Activated CD4-positive, alpha-beta memory T cell treated with anti-CD3 and anti-CD28 coated beads for 36 hours (primary cell): ENCODE measurements around the gene MSTN. TPM values are rescaled to one million over a fixed set of nuclear protein-coding genes. Genes with fewer than 3 reads are reported as not detected.

Source experiments
- CTCF ChIA-PET: fragments of 350-600 bp; sonication (Branson Sonifier 250); formaldehyde crosslinking; loops from one replicate; lab custom pipeline; 2021; ENCODE audit warnings: antibody characterized with exemption, inconsistent platforms; lab: Charles Lee
- POLR2A ChIA-PET: fragments of 350-600 bp; sonication (Branson Sonifier 250); formaldehyde crosslinking; loops from one replicate; lab custom pipeline; 2021; ENCODE audit warnings: antibody characterized with exemption; lab: Charles Lee
- DNase-seq: peaks from one replicate; pipeline ENCODE4 v3.0.0-alpha.2; 2020
- H3K27ac Mint-ChIP-seq: one replicate; pipeline ENCODE4 v1.8.0; 2021; ENCODE audit warnings: mixed read lengths
- H3K27me3 Mint-ChIP-seq: one replicate; pipeline ENCODE4 v1.8.0; 2021; ENCODE audit warnings: mixed read lengths
- H3K36me3 Mint-ChIP-seq: one replicate; pipeline ENCODE4 v1.8.0; 2021; ENCODE audit warnings: mixed read lengths
- H3K4me1 Mint-ChIP-seq: one replicate; pipeline ENCODE4 v1.8.0; 2021; ENCODE audit warnings: low read depth, mixed read lengths
- H3K4me3 Mint-ChIP-seq: one replicate; pipeline ENCODE4 v1.8.0; 2021; ENCODE audit warnings: mild to moderate bottlenecking, mixed read lengths
- H3K9me3 Mint-ChIP-seq: one replicate; pipeline ENCODE4 v1.8.0; 2021; ENCODE audit warnings: mixed read lengths
- intact Hi-C: fragments of 100-400 bp; cut with micrococcal nuclease; formaldehyde crosslinking; loops from one replicate; pipeline ENCODE4 v1.15.1; 2023
- total RNA-seq, 2 experiments: library from RNA; stranded (reverse); gene quantifications; one replicate each; pipeline ENCODE4 v1.2.3, GENCODE V29; 2021

MSTN gene
- not detected for total RNA-seq

GRCh38 chr2:190062601-190063000 is at the start of gene MSTN:
Gene MSTN, minus strand, starts transcription at chr2:190062729. Its CDS starts 133 bp downstream, at chr2:190062596.
- POLR2A ChIA-PET: no interaction called here
- Mint-ChIP-seq H3K27me3 (no peaks in the 10 kb centered on the region), H3K9me3 (no peaks in the 10 kb centered on the region), H3K4me1 (no peaks in the 10 kb centered on the region), H3K36me3 (no peaks in the 10 kb centered on the region), H3K27ac (no peak within 1 kb of the TSS), H3K4me3 (no peak within 1 kb of the TSS)
- CTCF ChIA-PET: interaction anchor here (0.6 kb wide), 1 partner anchor 64 kb away, joined by 3 read pairs; no protein-coding TSS in a partner anchor
- no peak for DNase-seq
- intact Hi-C loops: no loop called here

- CTCF ChIA-PET: no interaction called here
- intact Hi-C loops: no loop called here
- Mint-ChIP-seq H3K36me3 (no peaks in the 10 kb centered on the region), H3K27me3 (peaks cover 4% of the 10 kb centered on the region), H3K4me1 (no peaks in the 10 kb centered on the region), H3K4me3 (no peak overlapping the region), H3K9me3 (no peaks in the 10 kb centered on the region), H3K27ac (no peak overlapping the region)
- POLR2A ChIA-PET: no interaction called here
- no peak for DNase-seq
Measured at GRCh38 chr2:190111166-190111565, 48.6 kb upstream of the MSTN start.

GRCh38 chr2:190110699-190111098 is 48.2 kb upstream of the MSTN start:
- CTCF ChIA-PET: no interaction called here

GRCh38 chr2:190110131-190110530 is 47.6 kb upstream of the MSTN start:
- Mint-ChIP-seq H3K27me3 (peaks cover 4% of the 10 kb centered on the region), H3K9me3 (no peaks in the 10 kb centered on the region), H3K27ac (no peak overlapping the region), H3K4me3 (no peak overlapping the region), H3K4me1 (no peaks in the 10 kb centered on the region), H3K36me3 (no peaks in the 10 kb centered on the region)
- no peak for DNase-seq
- POLR2A ChIA-PET: no interaction called here
- intact Hi-C loops: no loop called here
- CTCF ChIA-PET: no interaction called here

More at GRCh38 chr2:190110699-190111098, 48.2 kb upstream of the MSTN start:
- H3K27ac Mint-ChIP-seq: no peak overlapping the region
- H3K27me3 Mint-ChIP-seq: peaks cover 4% of the 10 kb centered on the region
- H3K4me3 Mint-ChIP-seq: no peak overlapping the region
- no peaks in the 10 kb centered on the region for H3K4me1 Mint-ChIP-seq
- intact Hi-C loops: no loop called here
- H3K9me3 Mint-ChIP-seq: no peaks in the 10 kb centered on the region
- H3K36me3 Mint-ChIP-seq: no peaks in the 10 kb centered on the region
- DNase-seq: no peak
- POLR2A ChIA-PET: no interaction called here

- Mint-ChIP-seq H3K4me3 (no peak overlapping the region), H3K4me1 (no peaks in the 10 kb centered on the region), H3K27ac (no peak overlapping the region), H3K36me3 (no peaks in the 10 kb centered on the region), H3K9me3 (no peaks in the 10 kb centered on the region), H3K27me3 (peaks cover 9% of the 10 kb centered on the region)
- no peak for DNase-seq
- intact Hi-C loops: no loop called here
- ChIA-PET CTCF (interaction anchor here (0.6 kb wide), 1 partner anchor 238 kb away, joined by 3 read pairs; no protein-coding TSS in a partner anchor), POLR2A (no interaction called here)
Measured at GRCh38 chr2:190107409-190107808, 44.9 kb upstream of the MSTN start.

- ChIA-PET POLR2A (no interaction called here), CTCF (interaction anchor here (0.6 kb wide), 1 partner anchor 239 kb away, joined by 3 read pairs; no protein-coding TSS in a partner anchor)
- peaks cover 1% of the 10 kb centered on the region for H3K36me3 Mint-ChIP-seq
- no peak overlapping the region for H3K4me3 Mint-ChIP-seq
- H3K9me3 Mint-ChIP-seq: peaks cover 6% of the 10 kb centered on the region
- H3K27me3 Mint-ChIP-seq: peaks cover 10% of the 10 kb centered on the region
- no peak for DNase-seq
- H3K27ac Mint-ChIP-seq: no peak overlapping the region
- intact Hi-C loops: no loop called here
- no peaks in the 10 kb centered on the region for H3K4me1 Mint-ChIP-seq
Measured at GRCh38 chr2:190106783-190107182, 44.3 kb upstream of the MSTN start.

GRCh38 chr2:190105554-190105953 is 43.0 kb upstream of the MSTN start:
- intact Hi-C loops: no loop called here
- Mint-ChIP-seq H3K4me1 (no peaks in the 10 kb centered on the region), H3K4me3 (no peak overlapping the region), H3K27me3 (peaks cover 11% of the 10 kb centered on the region), H3K9me3 (peaks cover 8% of the 10 kb centered on the region), H3K27ac (no peak overlapping the region), H3K36me3 (peaks cover 2% of the 10 kb centered on the region)
- ChIA-PET CTCF (no interaction called here), POLR2A (no interaction called here)
- no peak for DNase-seq

- Mint-ChIP-seq H3K36me3 (peaks cover 2% of the 10 kb centered on the region), H3K27me3 (peaks cover 6% of the 10 kb centered on the region), H3K4me1 (no peaks in the 10 kb centered on the region), H3K4me3 (no peak overlapping the region), H3K27ac (no peak overlapping the region), H3K9me3 (peaks cover 8% of the 10 kb centered on the region)
- intact Hi-C loops: no loop called here
- CTCF ChIA-PET: no interaction called here
- POLR2A ChIA-PET: no interaction called here
- no peak for DNase-seq
Measured at GRCh38 chr2:190103144-190103543, 40.6 kb upstream of the MSTN start.

- H3K27ac Mint-ChIP-seq: no peak overlapping the region
- no peak overlapping the region for H3K4me3 Mint-ChIP-seq
- no peaks in the 10 kb centered on the region for H3K4me1 Mint-ChIP-seq
- peaks cover 2% of the 10 kb centered on the region for H3K36me3 Mint-ChIP-seq
- intact Hi-C loops: no loop called here
- CTCF ChIA-PET: interaction anchor here (3.1 kb wide), 1 partner anchor 11 kb away, joined by 13 read pairs; no protein-coding TSS in a partner anchor
- peaks cover 6% of the 10 kb centered on the region for H3K27me3 Mint-ChIP-seq
- peaks cover 8% of the 10 kb centered on the region for H3K9me3 Mint-ChIP-seq
- POLR2A ChIA-PET: no interaction called here
- no peak for DNase-seq
Measured at GRCh38 chr2:190099890-190100697, 37.6 kb upstream of the MSTN start.

- H3K27ac Mint-ChIP-seq: no peak overlapping the region
- intact Hi-C loops: no loop called here
- no peak for DNase-seq
- peaks cover 2% of the 10 kb centered on the region for H3K36me3 Mint-ChIP-seq
- POLR2A ChIA-PET: no interaction called here
- H3K4me3 Mint-ChIP-seq: no peak overlapping the region
- H3K27me3 Mint-ChIP-seq: peaks cover 6% of the 10 kb centered on the region
- peaks cover 8% of the 10 kb centered on the region for H3K9me3 Mint-ChIP-seq
- no peaks in the 10 kb centered on the region for H3K4me1 Mint-ChIP-seq
- CTCF ChIA-PET: interaction anchor here (3.1 kb wide), 1 partner anchor 9 kb away, joined by 13 read pairs; no protein-coding TSS in a partner anchor
Measured at GRCh38 chr2:190098851-190099250, 36.3 kb upstream of the MSTN start.

- no peak for DNase-seq
- intact Hi-C loops: no loop called here
- Mint-ChIP-seq H3K4me3 (no peak overlapping the region), H3K4me1 (no peaks in the 10 kb centered on the region), H3K9me3 (peaks cover 6% of the 10 kb centered on the region), H3K36me3 (peaks cover 2% of the 10 kb centered on the region), H3K27me3 (peaks cover 2% of the 10 kb centered on the region), H3K27ac (no peak overlapping the region)
- ChIA-PET CTCF (no interaction called here), POLR2A (no interaction called here)
Measured at GRCh38 chr2:190097115-190097514, 34.6 kb upstream of the MSTN start.

GRCh38 chr2:190094316-190094871 is 31.9 kb upstream of the MSTN start:
- ChIA-PET CTCF (no interaction called here), POLR2A (no interaction called here)
- no peaks in the 10 kb centered on the region for H3K9me3 Mint-ChIP-seq
- no peaks in the 10 kb centered on the region for H3K36me3 Mint-ChIP-seq
- no peak overlapping the region for H3K27ac Mint-ChIP-seq
- H3K4me1 Mint-ChIP-seq: no peaks in the 10 kb centered on the region
- DNase-seq: no peak
- no peaks in the 10 kb centered on the region for H3K27me3 Mint-ChIP-seq
- intact Hi-C loops: no loop called here
- no peak overlapping the region for H3K4me3 Mint-ChIP-seq
